HK-2 (cell line): Measurements from ENCODE around the gene MPND.

Experiments
- DNase-seq: peaks from one replicate; pipeline ENCODE4 v3.0.0-alpha.2; 2018; ENCODE audit not compliant: unreplicated experiment

The MPND gene

DNA sequence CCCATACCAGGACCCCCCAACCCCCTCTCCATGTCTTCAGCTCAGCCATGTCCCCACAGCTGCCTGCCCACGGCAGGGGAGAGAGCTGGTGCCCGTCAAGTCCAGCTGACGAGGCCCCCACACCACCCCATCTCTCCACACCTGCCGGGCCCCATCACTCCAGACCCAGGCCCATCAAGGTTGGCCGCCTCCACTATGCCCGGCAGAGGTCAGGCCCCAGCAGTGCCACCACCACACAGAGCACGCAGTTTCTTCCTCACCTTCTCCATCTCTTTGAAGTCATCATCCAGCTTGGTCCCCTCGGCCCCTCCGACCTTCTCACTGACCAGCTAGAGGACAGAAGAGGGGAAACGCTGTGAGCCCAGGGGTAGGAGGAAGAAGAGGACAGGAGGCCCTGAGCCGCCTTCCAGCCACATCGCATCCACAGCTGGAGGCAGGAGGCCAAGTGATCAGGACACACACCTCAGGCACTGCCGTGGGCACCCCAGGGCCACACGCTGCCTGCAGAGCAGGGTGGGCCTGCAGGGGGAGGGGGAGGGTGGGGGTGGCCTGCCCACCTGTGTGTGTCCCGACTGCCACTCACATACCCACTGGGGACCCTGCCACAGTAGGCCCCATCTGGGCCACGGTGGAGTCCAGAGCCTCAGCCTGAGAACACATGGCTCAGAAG is 23.4 kb downstream of the MPND start:
- no peak for DNase-seq

GRCh38 chr19:4367336-4367723 is 24.0 kb downstream of the MPND start:
- no peak for DNase-seq

DNA sequence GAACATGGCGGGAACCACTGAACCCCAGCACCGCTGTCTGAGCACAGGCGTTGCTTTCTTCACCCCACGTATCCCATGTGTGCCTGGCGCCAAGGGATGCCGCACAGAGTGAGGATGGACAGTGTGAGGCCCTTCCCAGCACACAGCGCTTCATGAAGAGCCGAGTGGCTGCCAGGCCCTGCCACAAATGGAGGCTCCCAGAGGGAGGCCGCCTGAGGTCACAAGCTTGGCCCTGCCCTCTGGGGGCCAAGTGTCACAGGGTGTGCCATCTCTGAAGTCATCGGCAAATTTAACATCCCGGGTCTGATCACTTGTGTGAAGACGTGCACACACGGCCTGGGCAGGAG is 24.4 kb downstream of the MPND start:
- no peak for DNase-seq

DNA sequence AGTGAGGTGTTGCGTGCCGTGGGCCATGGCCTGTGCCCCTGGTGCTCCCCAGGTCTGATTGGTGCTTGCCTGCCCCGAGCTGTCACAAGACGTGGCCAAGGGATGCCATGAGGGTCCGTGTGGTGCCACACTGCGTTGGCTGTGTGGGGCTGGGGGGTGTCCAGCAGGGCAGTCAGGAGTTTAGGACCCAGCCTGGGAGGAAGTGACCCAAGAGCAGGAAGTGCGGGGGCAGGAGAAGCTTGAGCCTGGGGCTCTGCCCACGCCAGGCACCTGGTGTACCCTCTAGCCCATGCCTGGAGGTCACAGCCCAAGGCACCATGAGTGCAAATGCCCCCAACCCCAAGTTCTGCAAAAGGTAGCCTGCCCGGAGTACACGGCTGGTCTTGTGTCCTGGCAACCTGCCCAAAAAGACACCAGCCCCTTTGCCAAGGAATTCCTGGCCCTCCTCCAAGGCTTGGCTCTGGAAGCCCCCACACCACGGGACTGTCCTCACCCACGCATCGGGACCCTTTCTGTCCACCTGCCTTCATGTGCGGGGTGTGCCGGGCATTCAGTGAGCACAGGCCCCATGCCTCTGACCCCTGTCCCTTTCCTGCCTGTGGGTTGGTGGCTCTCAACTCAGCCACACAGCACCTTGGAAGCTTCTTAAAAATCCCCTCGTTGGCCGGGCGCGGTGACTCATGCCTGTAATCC is 24.9 kb downstream of the MPND start:
- no peak for DNase-seq

DNA sequence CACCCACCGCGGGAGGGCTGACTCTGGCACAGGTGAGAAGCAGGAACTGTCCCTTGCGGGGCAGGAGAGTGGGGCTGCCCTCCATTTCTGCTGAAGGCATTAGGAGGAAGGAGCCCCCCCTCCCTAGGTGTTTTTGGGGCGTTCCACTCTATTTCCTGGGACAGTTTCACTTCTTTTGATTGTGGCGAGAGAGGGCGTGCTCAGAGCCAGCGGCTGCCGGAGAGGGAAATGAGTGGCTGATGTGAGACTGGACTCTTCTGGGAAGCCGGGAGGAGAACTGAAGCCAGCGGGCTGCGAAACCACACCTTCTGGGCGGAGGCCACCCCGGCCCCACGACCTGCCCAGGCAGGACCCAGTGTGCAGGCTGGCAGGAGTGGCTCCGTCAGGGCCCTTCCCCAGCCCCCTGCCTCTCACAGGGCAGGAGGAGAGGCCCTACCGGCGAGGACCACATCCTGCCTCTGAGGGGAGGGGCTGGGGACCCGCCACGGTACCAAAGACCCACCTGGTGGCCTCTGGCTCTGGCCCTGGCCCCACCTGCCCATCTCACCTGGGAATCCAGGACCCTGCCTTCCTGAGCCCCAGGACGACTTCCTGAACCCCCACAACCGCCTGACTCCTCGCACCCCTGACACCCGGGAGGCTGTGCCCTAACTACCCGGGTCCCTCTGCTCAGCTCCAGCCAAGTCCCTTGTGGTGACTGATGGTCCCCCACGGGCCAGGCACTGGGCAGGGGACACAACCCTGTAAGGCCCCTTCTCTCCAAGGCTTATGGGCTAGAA is 25.9 kb downstream of the MPND start:
- peak; percentile 85 for DNase-seq

GRCh38 chr19:4369888-4370260 is 26.5 kb downstream of the MPND start:
- DNase-seq: no peak

GRCh38 chr19:4370418-4371041 is 27.2 kb downstream of the MPND start:
- no peak for DNase-seq

GRCh38 chr19:4371247-4372164 is 28.1 kb downstream of the MPND start:
- DNase-seq: no peak

DNA sequence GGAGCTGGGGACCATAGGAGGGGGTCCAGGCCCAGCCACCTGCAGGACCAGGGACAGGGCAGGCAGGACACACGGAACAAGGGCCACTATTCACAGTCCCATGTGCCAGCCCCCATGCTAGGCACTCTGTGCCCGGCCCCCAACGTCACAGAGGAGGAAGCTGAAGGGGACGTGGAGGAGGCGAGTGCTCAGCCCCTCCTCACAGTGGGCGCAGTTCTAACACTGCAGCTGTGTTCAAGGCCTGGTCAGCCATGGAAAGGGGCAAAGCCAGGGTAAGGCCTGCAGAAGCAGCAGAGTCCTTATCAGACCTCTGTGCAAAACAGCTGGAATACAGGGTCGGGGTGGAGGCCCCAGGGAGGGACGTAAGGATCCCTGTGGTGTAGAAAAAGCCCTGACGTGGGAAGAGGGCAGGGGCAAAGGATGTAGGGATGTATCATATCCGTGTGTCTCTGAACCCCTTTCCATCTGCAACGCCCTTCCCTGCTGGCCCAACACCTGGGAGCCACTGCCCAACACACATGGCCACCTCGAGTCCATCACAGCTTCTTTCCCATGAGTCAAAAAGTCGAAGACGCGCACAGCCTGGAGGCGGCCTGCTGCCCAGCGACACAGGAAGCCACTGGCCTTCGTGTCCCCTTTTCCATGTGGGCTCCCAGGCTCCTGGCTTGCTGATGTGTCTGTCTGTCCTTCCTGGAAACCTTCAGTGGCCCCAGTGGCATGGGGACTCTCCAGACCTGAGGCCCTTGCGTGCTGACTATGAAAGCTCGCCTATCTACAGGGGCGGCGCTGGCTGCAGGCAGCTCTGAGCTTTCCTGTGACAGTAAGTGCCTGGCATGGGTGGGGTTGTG is 29.0 kb downstream of the MPND start:
- DNase-seq: no peak

GRCh38 chr19:4373013-4373367 is 29.6 kb downstream of the MPND start:
- DNase-seq: no peak

- no peak for DNase-seq
These were observed 30.5 kb downstream of the MPND start for GRCh38 chr19:4373601-4374497.

- peak; percentile 91 for DNase-seq
These were observed 31.3 kb downstream of the MPND start for GRCh38 chr19:4374498-4375163.

DNA sequence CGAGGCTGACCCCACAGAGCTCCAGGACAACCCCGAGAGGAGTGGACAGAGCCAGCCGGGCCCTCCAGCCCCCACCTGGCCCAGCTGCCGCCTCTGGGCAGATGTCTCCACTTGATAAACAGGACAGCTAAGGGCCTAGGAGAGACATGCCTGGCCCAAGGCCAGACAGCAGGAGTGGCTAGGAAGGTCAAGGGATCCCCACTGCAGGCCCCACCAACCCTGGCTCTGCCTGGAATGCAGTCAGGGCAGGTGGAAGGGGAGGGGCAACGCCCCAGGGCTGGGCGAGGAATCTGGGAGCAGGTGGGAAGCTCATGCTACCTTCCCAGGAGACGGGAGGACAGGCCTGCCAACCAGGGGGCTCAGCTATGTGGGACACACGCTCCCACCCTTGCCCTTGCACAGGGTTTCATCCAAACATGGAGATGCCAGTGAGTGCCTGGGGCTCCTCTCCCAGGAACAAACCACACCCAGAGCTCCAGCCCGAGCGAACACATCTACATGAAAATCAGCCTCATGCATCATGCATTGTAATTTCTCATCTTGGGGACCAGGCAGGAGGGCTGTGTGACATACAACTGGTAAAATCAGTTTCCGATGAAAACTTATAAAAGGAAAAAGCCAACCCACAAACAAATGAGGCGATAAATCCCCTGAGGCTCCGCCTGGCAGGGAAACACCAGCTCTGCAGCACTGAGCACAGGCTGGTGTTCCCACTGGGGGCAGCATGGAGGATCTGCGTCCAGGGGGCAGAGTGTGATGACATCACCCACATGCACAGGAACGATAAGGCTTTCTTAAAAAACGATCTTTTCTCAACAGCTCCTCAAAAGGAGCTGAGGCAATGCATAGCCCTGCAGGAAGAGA is 32.0 kb downstream of the MPND start:
- no peak for DNase-seq

- no peak for DNase-seq
These were observed 32.8 kb downstream of the MPND start for GRCh38 chr19:4376028-4376670.

- DNase-seq: no peak
These were observed 33.3 kb downstream of the MPND start for GRCh38 chr19:4376671-4376990.

- no peak for DNase-seq
These were observed 33.8 kb downstream of the MPND start for GRCh38 chr19:4376991-4377781.

- no peak for DNase-seq
These were observed 35.5 kb downstream of the MPND start for GRCh38 chr19:4378886-4379285.
